Left forelimb (tissue), 1 donor: Measurements from ENCODE around the gene LRRTM4.
"Not testable (repeated sequence)": the region's sequence is repeated elsewhere in the genome, so short reads cannot be mapped to it uniquely, and the experiment has no call there.

ENCODE experiments used
- DNase-seq: peaks from one replicate; pipeline ENCODE4 v3.0.0-alpha.2; 2018; ENCODE audit warnings: low spot score

LRRTM4 gene

GRCh38 chr2:77314721-77315120 lies 207.5 kb downstream of the LRRTM4 start:
- DNase-seq, result no peak

GRCh38 chr2:77310416-77310815 lies 211.8 kb downstream of the LRRTM4 start:
- no peak for DNase-seq

- no peak for DNase-seq
Measured at GRCh38 chr2:77309725-77310124, 212.5 kb downstream of the LRRTM4 start.

- no peak for DNase-seq
Measured at GRCh38 chr2:77301441-77301840, 220.7 kb downstream of the LRRTM4 start.

GRCh38 chr2:77296791-77297190 lies 225.4 kb downstream of the LRRTM4 start:
- DNase-seq, result no peak

- no peak for DNase-seq
Measured at GRCh38 chr2:77294474-77294873, 227.7 kb downstream of the LRRTM4 start.

- DNase-seq, result no peak
Measured at GRCh38 chr2:77284353-77284752, 237.8 kb downstream of the LRRTM4 start.

GRCh38 chr2:77271262-77271661 lies 250.9 kb downstream of the LRRTM4 start:
- DNase-seq, result no peak

GRCh38 chr2:77270433-77270832 lies 251.7 kb downstream of the LRRTM4 start:
- DNase-seq, result no peak

GRCh38 chr2:77268626-77269025 lies 253.6 kb downstream of the LRRTM4 start:
- DNase-seq, result no peak

- no peak for DNase-seq
Measured at GRCh38 chr2:77232909-77233425, 289.2 kb downstream of the LRRTM4 start.

GRCh38 chr2:77228391-77228790 lies 293.8 kb downstream of the LRRTM4 start:
- DNase-seq, result no peak

GRCh38 chr2:77210725-77211124 lies 311.5 kb downstream of the LRRTM4 start:
- DNase-seq, result no peak

- DNase-seq, result no peak
Measured at GRCh38 chr2:77207331-77207730, 314.8 kb downstream of the LRRTM4 start.

- no peak for DNase-seq
Measured at GRCh38 chr2:77201755-77202154, 320.4 kb downstream of the LRRTM4 start.

- no peak for DNase-seq
Measured at GRCh38 chr2:77199411-77199810, 322.8 kb downstream of the LRRTM4 start.

GRCh38 chr2:77193858-77194448 lies 328.2 kb downstream of the LRRTM4 start:
- no peak for DNase-seq

GRCh38 chr2:77192811-77193289 lies 329.3 kb downstream of the LRRTM4 start:
- no peak for DNase-seq

- DNase-seq, result no peak
Measured at GRCh38 chr2:77191665-77192064, 330.5 kb downstream of the LRRTM4 start.

GRCh38 chr2:77190721-77191346 lies 331.3 kb downstream of the LRRTM4 start:
- DNase-seq, result no peak

- no peak for DNase-seq
Measured at GRCh38 chr2:77185052-77185451, 337.1 kb downstream of the LRRTM4 start.

- no peak for DNase-seq
Measured at GRCh38 chr2:77179297-77179696, 342.9 kb downstream of the LRRTM4 start.

- DNase-seq, result not testable (repeated sequence)
Measured at GRCh38 chr2:77175266-77175780, 346.9 kb downstream of the LRRTM4 start.
